Osteocyte (in vitro differentiated cells): Measurements from ENCODE around the gene LYRM1. TPM values are rescaled to one million over a fixed set of nuclear protein-coding genes. Genes with fewer than 3 reads are reported as not detected.

Experiments used
- DNase-seq: peaks from one replicate; pipeline ENCODE4 v3.0.0; 2021; ENCODE audit warnings: mixed read lengths; ENCODE audit not compliant: unreplicated experiment; ENCODE audit errors: extremely low spot score
- H3K27ac Mint-ChIP-seq: one replicate; pipeline ENCODE4 v1.8.0; 2021; ENCODE audit warnings: mild to moderate bottlenecking, mixed read lengths; ENCODE audit not compliant: unreplicated experiment
- H3K27me3 Mint-ChIP-seq: one replicate; pipeline ENCODE4 v1.8.0; 2021; ENCODE audit warnings: mixed read lengths; ENCODE audit not compliant: unreplicated experiment
- H3K36me3 Mint-ChIP-seq: one replicate; pipeline ENCODE4 v1.8.0; 2021; ENCODE audit warnings: mixed read lengths; ENCODE audit not compliant: unreplicated experiment
- H3K4me1 Mint-ChIP-seq: one replicate; pipeline ENCODE4 v1.8.0; 2021; ENCODE audit warnings: mixed read lengths; ENCODE audit not compliant: unreplicated experiment
- H3K4me3 Mint-ChIP-seq: one replicate; pipeline ENCODE4 v1.8.0; 2021; ENCODE audit warnings: mild to moderate bottlenecking, moderate library complexity, mixed read lengths; ENCODE audit not compliant: unreplicated experiment
- H3K9me3 Mint-ChIP-seq: one replicate; pipeline ENCODE4 v1.8.0; 2021; ENCODE audit warnings: mixed read lengths; ENCODE audit not compliant: unreplicated experiment
- CTCF ChIP-seq: fragments of 200-600 bp; sonication (generic); IDR thresholded peaks from 2 replicates; pipeline ENCODE4 v1.5.0; 2021; ENCODE audit warnings: antibody characterized with exemption, mild to moderate bottlenecking, moderate library complexity
- total RNA-seq: library from RNA; stranded (reverse); gene quantifications from 2 replicates; pipeline ENCODE4 v1.2.1, GENCODE V29; 2021

The LYRM1 gene
- total RNA-seq, 1 donor from 2014 or later: 14.9 TPM

GRCh38 chr16:20949660-20950059 lies 49.1 kb downstream of the LYRM1 start:
- H3K27me3 Mint-ChIP-seq: peaks cover 8% of the 10 kb centered on the region
- H3K36me3 Mint-ChIP-seq: no peaks in the 10 kb centered on the region
- H3K9me3 Mint-ChIP-seq: no peaks in the 10 kb centered on the region
- no peak overlapping the region for H3K4me3 Mint-ChIP-seq
- no peak overlapping the region for H3K27ac Mint-ChIP-seq
- no peak for DNase-seq
- H3K4me1 Mint-ChIP-seq: no peaks in the 10 kb centered on the region
- TF ChIP-seq CTCF: no peak

DNA sequence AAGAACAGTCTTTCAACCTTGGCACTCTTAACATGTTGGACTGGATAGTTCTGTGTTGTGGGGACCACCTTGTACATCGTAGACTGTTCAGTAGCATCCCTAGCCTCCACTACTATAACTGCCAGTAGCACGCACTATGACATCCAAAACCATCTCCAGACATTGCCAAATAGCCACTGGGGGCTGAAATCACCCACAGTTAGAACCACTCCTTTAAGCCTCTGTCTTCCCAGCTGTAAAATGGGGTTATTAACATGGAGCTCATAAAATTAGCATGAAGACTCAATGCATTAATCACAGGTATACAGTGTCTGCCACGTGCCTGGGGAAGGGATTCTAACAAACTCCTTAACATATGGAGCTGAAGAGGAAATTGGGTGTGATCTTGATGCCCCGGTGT lies 49.7 kb downstream of the LYRM1 start:
- no peak for DNase-seq
- H3K27ac Mint-ChIP-seq: no peak overlapping the region
- H3K27me3 Mint-ChIP-seq: peaks cover 10% of the 10 kb centered on the region
- H3K4me1 Mint-ChIP-seq: no peaks in the 10 kb centered on the region
- no peaks in the 10 kb centered on the region for H3K36me3 Mint-ChIP-seq
- no peak overlapping the region for H3K4me3 Mint-ChIP-seq
- no peak for TF ChIP-seq CTCF
- H3K9me3 Mint-ChIP-seq: no peaks in the 10 kb centered on the region

DNA sequence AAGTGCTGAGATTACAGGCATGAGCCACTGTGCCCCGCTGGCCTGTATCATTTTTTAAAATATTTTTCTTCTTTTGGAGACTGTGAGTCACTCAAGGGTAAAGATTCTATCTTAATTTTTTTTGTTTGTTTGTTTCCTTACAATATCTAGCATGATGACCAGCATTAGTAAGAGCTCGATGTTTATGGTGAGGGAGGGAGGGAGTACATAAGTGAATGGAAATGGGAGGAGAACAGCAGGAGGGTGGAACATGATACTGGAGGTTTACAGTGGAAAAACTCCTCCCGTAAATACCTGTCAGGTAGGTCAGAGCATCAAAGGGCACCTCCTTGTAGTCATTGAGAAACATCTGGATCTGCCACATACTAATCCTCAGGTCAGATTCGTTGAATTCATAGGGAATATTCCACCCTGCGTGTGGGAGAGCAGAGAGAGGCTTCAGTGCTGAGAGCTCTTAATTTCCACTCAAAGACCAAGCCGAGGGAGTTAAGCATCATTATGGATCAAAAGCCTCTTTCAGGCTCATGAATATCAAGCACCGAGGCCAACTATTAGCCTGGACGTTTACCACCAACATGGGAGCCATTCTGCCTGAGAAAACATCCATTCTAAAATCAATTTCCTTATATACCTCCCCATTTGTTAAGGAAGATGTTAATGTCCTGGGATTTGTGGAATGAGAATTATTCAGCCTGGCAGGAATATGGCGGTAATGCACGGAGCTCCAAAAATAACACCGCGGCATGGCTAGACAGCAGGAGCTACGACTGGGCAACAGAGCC lies 51.8 kb downstream of the LYRM1 start:
- peaks cover 10% of the 10 kb centered on the region for H3K27me3 Mint-ChIP-seq
- H3K4me1 Mint-ChIP-seq: no peaks in the 10 kb centered on the region
- no peak for TF ChIP-seq CTCF
- no peaks in the 10 kb centered on the region for H3K9me3 Mint-ChIP-seq
- no peaks in the 10 kb centered on the region for H3K36me3 Mint-ChIP-seq
- no peak overlapping the region for H3K4me3 Mint-ChIP-seq
- H3K27ac Mint-ChIP-seq: no peak overlapping the region
- DNase-seq: no peak

DNA sequence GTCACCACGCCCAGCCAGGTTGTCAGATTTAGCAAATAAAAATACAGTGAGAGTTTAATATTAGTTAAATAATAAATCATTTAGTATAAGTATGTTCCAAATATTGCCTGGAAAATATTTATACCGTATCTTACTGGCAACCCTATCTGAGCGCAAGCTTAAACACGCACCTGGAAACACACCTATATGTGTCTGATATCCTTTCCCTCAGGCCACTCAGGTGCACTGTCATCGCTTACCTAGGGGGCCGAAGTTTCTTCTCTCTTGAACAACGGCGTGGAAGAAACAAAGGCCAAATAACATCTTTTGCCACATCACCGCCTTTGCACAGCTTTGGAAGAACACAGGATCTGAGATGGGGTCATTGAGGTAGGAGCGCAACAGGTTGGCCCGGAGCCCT lies 54.0 kb downstream of the LYRM1 start:
- TF ChIP-seq CTCF: no peak
- Mint-ChIP-seq H3K27me3 (peaks cover 6% of the 10 kb centered on the region), H3K4me1 (no peaks in the 10 kb centered on the region), H3K27ac (no peak overlapping the region), H3K4me3 (no peak overlapping the region), H3K36me3 (no peaks in the 10 kb centered on the region), H3K9me3 (no peaks in the 10 kb centered on the region)
- no peak for DNase-seq

DNA sequence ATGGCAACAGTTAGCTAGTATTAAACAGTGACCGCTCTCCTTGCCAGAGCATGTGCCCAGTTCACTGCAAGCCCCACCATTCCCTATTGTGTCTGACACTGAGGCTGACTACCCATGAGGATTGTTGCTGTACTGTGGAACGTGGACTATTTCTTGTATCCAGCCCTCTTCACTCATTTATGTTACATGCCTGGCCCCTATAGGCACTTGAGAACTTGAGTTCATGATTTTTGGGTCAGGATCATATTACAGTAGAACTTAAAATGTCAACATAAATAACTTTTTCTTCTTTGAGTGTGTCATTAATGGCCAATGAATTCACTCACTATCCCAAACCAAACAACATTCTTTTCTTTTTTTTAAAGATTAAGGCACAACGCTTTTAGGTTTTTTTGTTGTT lies 55.7 kb downstream of the LYRM1 start:
- H3K27me3 Mint-ChIP-seq: peaks cover 3% of the 10 kb centered on the region
- H3K4me1 Mint-ChIP-seq: no peaks in the 10 kb centered on the region
- no peak overlapping the region for H3K27ac Mint-ChIP-seq
- no peak overlapping the region for H3K4me3 Mint-ChIP-seq
- TF ChIP-seq CTCF: no peak
- no peaks in the 10 kb centered on the region for H3K9me3 Mint-ChIP-seq
- no peaks in the 10 kb centered on the region for H3K36me3 Mint-ChIP-seq
- no peak for DNase-seq
